Measurements from ENCODE around the gene RADIL.
"Not testable (repeated sequence)": the region's sequence is repeated elsewhere in the genome, so short reads cannot be mapped to it uniquely, and the experiment has no call there.

Gene RADIL

DNA sequence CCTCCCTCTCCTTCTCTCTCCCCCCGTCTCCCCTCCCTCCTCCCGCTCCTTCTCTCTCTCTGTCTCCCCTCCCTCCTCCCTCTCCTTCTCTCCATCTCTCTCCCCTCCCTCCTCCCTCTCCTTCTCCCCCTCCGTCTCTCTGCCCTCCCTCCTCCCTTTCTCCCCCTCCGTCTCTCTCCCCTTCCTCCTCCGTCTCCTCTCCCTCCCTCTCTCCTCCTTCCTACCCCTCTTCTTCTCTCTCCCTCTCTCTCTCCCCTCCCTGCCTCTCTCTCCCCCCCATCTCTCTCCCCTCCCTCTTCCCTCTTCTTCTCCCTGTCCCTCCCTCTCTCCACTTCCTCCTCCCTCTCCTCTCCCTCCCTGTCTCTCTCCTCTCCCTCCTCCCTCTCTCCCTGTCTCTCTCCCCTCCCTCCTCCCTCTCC, 75.9 kb downstream of the RADIL start:
- Histone ChIP-seq H3K27me3 (ENCODE audit: control insufficient read depth in 1 of 2, insufficient read depth in 2 of 2, low read length in 2 of 2) (peaks cover 0 to 9% of the 10 kb centered on the region in 2 donors), H3K4me1 (ENCODE audit: control insufficient read depth, insufficient read depth, low read length) (peaks cover 3% of the 10 kb centered on the region), H3K9me3 (ENCODE audit: control insufficient read depth in 2 of 2, low read length in 2 of 2) (peaks cover 0 to 2% of the 10 kb centered on the region in 2 donors), H3K4me3 (ENCODE audit: low read length in 2 of 2) (no peak overlapping the region), H3K27ac (ENCODE audit: low read length) (no peak overlapping the region), H3K36me3 (ENCODE audit: control insufficient read depth in 2 of 2, insufficient read depth in 2 of 2, low read length in 2 of 2) (no peaks in the 10 kb centered on the region), H3K9ac (ENCODE audit: low read length in 2 of 2) (no peak overlapping the region)

- Histone ChIP-seq H3K4me3 (ENCODE audit: low read length in 2 of 2) (no peak overlapping the region), H3K9ac (ENCODE audit: low read length in 2 of 2) (no peak overlapping the region), H3K27ac (ENCODE audit: low read length) (no peak overlapping the region), H3K4me1 (ENCODE audit: control insufficient read depth, insufficient read depth, low read length) (peaks cover 3% of the 10 kb centered on the region), H3K36me3 (ENCODE audit: control insufficient read depth in 2 of 2, insufficient read depth in 2 of 2, low read length in 2 of 2) (no peaks in the 10 kb centered on the region), H3K27me3 (ENCODE audit: control insufficient read depth in 1 of 2, insufficient read depth in 2 of 2, low read length in 2 of 2) (peaks cover 0 to 9% of the 10 kb centered on the region in 2 donors), H3K9me3 (ENCODE audit: control insufficient read depth in 2 of 2, low read length in 2 of 2) (no peaks in the 10 kb centered on the region)
These were observed 76.4 kb downstream of the RADIL start for GRCh38 chr7:4806983-4807597.

DNA sequence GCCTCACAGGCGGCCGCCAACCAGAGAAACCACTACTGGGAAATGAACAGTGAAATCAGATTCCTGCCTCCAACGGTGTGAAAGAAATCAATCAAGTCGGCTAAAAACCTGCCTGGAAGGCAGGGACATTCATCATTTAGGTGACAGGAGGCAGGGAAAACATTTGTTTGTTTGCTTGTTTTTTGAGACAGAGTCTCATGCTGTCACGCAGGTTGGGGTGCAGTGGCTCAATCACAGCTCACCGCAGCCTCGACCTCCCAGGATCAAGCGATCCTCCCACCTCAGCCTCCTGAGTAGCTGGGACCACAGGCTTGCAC, 77.6 kb downstream of the RADIL start:
- no peak overlapping the region for H3K27ac ChIP-seq (ENCODE audit: low read length)
- no peak overlapping the region for H3K9ac ChIP-seq (ENCODE audit: low read length in 2 of 2)
- H3K4me3 ChIP-seq (ENCODE audit: low read length in 2 of 2), result no peak overlapping the region
- peaks cover 3% of the 10 kb centered on the region for H3K4me1 ChIP-seq (ENCODE audit: control insufficient read depth, insufficient read depth, low read length)
- H3K36me3 ChIP-seq (ENCODE audit: control insufficient read depth in 2 of 2, insufficient read depth in 2 of 2, low read length in 2 of 2), result no peaks in the 10 kb centered on the region
- H3K27me3 ChIP-seq (ENCODE audit: control insufficient read depth in 1 of 2, insufficient read depth in 2 of 2, low read length in 2 of 2), result peaks cover 0 to 9% of the 10 kb centered on the region in 2 donors
- no peaks in the 10 kb centered on the region for H3K9me3 ChIP-seq (ENCODE audit: control insufficient read depth in 2 of 2, low read length in 2 of 2)

DNA sequence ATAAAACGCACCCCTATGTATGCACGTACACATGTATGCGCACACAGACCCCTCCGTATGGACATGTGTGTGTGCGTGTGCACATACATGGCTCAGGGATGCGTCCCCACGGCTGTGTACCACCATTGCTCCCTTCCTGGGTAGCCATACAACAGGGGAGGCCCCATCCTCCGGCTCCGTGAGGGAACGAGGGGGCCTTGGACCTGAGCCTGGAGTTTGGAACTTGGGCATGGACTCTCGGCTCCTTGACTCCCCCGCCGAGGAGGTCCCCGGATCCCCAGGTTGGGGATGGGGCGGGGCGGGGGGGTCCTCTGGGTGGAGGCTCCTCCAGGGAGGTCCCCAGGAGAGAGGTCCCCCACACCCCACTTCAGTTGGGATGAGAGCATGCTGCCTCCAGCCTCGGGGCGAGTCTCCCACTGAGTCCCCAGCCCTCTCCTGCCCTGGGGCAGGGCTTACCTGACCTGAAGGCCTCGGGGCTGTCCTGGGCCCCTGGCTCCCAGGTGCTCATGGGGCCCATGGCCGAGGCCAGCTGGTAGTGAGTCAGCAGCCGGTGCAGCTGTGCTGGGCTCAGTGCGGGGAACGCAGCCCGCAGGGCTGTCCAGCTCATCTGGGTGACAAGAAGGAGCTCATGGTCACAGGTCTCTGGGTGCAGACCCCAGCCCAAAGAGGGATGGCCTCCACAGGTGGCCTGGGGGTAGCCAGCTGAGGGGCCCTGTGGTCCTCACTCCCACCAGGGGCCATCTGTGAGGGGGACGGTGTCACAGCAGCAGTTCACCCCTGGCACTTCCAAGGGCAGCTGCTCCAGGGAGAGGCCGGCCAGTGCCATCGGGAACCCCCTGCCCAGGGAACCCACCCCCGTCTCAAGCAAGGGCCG, 78.2 kb downstream of the RADIL start:
- no peak overlapping the region for H3K9ac ChIP-seq (ENCODE audit: low read length in 2 of 2)
- no peak overlapping the region for H3K27ac ChIP-seq (ENCODE audit: low read length)
- H3K4me1 ChIP-seq (ENCODE audit: control insufficient read depth, insufficient read depth, low read length), result peaks cover 3% of the 10 kb centered on the region
- no peaks in the 10 kb centered on the region for H3K9me3 ChIP-seq (ENCODE audit: control insufficient read depth in 2 of 2, low read length in 2 of 2)
- no peaks in the 10 kb centered on the region for H3K36me3 ChIP-seq (ENCODE audit: control insufficient read depth in 2 of 2, insufficient read depth in 2 of 2, low read length in 2 of 2)
- peaks cover 0 to 7% of the 10 kb centered on the region in 2 donors for H3K27me3 ChIP-seq (ENCODE audit: control insufficient read depth in 1 of 2, insufficient read depth in 2 of 2, low read length in 2 of 2)
- no peak overlapping the region for H3K4me3 ChIP-seq (ENCODE audit: low read length in 2 of 2)

- Histone ChIP-seq H3K36me3 (ENCODE audit: control insufficient read depth in 2 of 2, insufficient read depth in 2 of 2, low read length in 2 of 2) (no peaks in the 10 kb centered on the region), H3K9ac (ENCODE audit: low read length in 2 of 2) (no peak overlapping the region), H3K4me1 (ENCODE audit: control insufficient read depth, insufficient read depth, low read length) (peaks cover 3% of the 10 kb centered on the region), H3K4me3 (ENCODE audit: low read length in 2 of 2) (no peak overlapping the region), H3K27ac (ENCODE audit: low read length) (no peak overlapping the region), H3K9me3 (ENCODE audit: control insufficient read depth in 2 of 2, low read length in 2 of 2) (no peaks in the 10 kb centered on the region), H3K27me3 (ENCODE audit: control insufficient read depth in 1 of 2, insufficient read depth in 2 of 2, low read length in 2 of 2) (peaks cover 0 to 5% of the 10 kb centered on the region in 2 donors)
These were observed 79.9 kb downstream of the RADIL start for GRCh38 chr7:4803397-4804241.

DNA sequence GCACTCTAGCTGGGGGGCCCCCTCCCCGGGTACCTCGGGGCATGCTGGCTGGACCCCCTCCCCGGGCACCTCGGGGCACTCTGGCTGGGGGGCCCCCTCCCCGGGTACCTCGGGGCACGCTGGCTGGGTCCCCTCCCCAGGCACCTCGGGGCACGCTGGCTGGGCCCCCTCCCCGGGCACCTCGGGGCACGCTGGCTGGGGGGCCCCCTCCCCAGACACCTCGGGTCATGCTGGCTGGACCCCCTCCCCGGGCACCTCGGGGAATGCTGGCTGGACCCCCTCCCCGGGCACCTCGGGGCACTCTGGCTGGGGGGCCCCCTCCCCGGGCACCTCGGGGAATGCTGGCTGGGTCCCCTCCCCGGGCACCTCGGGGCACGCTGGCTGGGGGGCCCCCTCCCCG, 80.9 kb downstream of the RADIL start:
- H3K36me3 ChIP-seq (ENCODE audit: control insufficient read depth in 2 of 2, insufficient read depth in 2 of 2, low read length in 2 of 2); H3K9ac ChIP-seq (ENCODE audit: low read length in 2 of 2); H3K9me3 ChIP-seq (ENCODE audit: control insufficient read depth in 2 of 2, low read length in 2 of 2); H3K4me3 ChIP-seq (ENCODE audit: low read length in 2 of 2); H3K4me1 ChIP-seq (ENCODE audit: control insufficient read depth, insufficient read depth, low read length); H3K27me3 ChIP-seq (ENCODE audit: control insufficient read depth in 1 of 2, insufficient read depth in 2 of 2, low read length in 2 of 2); H3K27ac ChIP-seq (ENCODE audit: low read length): not testable (repeated sequence)

GRCh38 chr7:4801839-4802231, 81.7 kb downstream of the RADIL start:
- Histone ChIP-seq H3K9me3 (ENCODE audit: control insufficient read depth in 2 of 2, low read length in 2 of 2) (no peaks in the 10 kb centered on the region), H3K27ac (ENCODE audit: low read length) (no peak overlapping the region), H3K36me3 (ENCODE audit: control insufficient read depth in 2 of 2, insufficient read depth in 2 of 2, low read length in 2 of 2) (no peaks in the 10 kb centered on the region), H3K9ac (ENCODE audit: low read length in 2 of 2) (no peak overlapping the region), H3K27me3 (ENCODE audit: control insufficient read depth in 1 of 2, insufficient read depth in 2 of 2, low read length in 2 of 2) (peaks cover 0 to 5% of the 10 kb centered on the region in 2 donors), H3K4me1 (ENCODE audit: control insufficient read depth, insufficient read depth, low read length) (peaks cover 5% of the 10 kb centered on the region), H3K4me3 (ENCODE audit: low read length in 2 of 2) (no peak overlapping the region)

DNA sequence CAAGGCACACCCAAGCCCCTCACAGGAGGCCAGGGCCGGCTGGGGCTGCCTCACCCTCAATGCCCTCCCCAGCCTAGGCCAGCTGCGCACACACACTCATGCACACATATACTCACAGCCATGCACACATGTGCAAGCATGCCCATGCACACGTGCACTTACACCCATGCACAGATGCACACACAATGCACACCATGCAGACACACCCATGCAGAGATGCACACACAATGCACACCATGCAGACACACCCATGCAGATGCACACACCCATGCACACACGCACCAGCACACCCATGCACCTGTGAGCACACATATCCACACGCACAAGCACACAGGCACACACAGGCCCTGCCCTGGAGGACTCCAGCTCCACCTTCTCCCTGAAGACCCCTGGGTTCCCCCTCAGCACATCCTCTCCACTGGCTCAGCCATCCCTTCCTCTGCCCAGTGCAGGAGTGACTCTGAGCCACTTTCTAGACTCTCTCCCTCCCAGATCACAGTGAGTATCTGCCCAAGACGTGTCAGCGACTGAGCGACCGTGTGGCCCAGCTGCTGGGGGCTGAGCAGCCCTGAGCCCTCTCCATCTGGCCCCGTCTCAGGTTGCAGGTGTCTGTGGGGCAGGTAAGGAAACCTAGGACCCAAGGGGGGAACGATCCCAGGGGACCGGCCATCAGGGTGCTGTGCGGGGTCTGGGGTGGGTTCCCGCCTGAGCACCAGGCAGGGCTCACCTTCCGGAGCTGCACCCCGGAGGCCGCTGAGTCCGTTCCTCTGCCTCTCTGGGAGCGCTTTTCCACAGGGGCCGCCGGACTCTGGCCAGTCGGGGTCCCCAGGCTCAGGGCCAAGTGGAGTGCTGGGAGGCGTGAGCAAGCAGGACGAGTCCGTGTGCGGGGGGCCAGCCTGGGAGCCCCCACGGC, 82.3 kb downstream of the RADIL start:
- no peak overlapping the region for H3K4me3 ChIP-seq (ENCODE audit: low read length in 2 of 2)
- H3K9me3 ChIP-seq (ENCODE audit: control insufficient read depth in 2 of 2, low read length in 2 of 2), result no peaks in the 10 kb centered on the region
- no peaks in the 10 kb centered on the region for H3K36me3 ChIP-seq (ENCODE audit: control insufficient read depth in 2 of 2, insufficient read depth in 2 of 2, low read length in 2 of 2)
- no peak overlapping the region for H3K27ac ChIP-seq (ENCODE audit: low read length)
- H3K9ac ChIP-seq (ENCODE audit: low read length in 2 of 2), result no peak overlapping the region
- peaks cover 0 to 5% of the 10 kb centered on the region in 2 donors for H3K27me3 ChIP-seq (ENCODE audit: control insufficient read depth in 1 of 2, insufficient read depth in 2 of 2, low read length in 2 of 2)
- peaks cover 5% of the 10 kb centered on the region for H3K4me1 ChIP-seq (ENCODE audit: control insufficient read depth, insufficient read depth, low read length)

GRCh38 chr7:4800487-4800886, 83.0 kb downstream of the RADIL start:
- Histone ChIP-seq H3K27me3 (ENCODE audit: control insufficient read depth in 1 of 2, insufficient read depth in 2 of 2, low read length in 2 of 2) (no peaks in the 10 kb centered on the region), H3K4me1 (ENCODE audit: control insufficient read depth, insufficient read depth, low read length) (peaks cover 5% of the 10 kb centered on the region), H3K36me3 (ENCODE audit: control insufficient read depth in 2 of 2, insufficient read depth in 2 of 2, low read length in 2 of 2) (no peaks in the 10 kb centered on the region), H3K9ac (ENCODE audit: low read length in 2 of 2) (no peak overlapping the region), H3K4me3 (ENCODE audit: low read length in 2 of 2) (no peak overlapping the region), H3K27ac (ENCODE audit: low read length) (no peak overlapping the region), H3K9me3 (ENCODE audit: control insufficient read depth in 2 of 2, low read length in 2 of 2) (no peaks in the 10 kb centered on the region)
